ENCODE data around the gene GRM4.
"Not testable (repeated sequence)": the region's sequence is repeated elsewhere in the genome, so short reads cannot be mapped to it uniquely, and the experiment has no call there.

GRM4 gene

DNA sequence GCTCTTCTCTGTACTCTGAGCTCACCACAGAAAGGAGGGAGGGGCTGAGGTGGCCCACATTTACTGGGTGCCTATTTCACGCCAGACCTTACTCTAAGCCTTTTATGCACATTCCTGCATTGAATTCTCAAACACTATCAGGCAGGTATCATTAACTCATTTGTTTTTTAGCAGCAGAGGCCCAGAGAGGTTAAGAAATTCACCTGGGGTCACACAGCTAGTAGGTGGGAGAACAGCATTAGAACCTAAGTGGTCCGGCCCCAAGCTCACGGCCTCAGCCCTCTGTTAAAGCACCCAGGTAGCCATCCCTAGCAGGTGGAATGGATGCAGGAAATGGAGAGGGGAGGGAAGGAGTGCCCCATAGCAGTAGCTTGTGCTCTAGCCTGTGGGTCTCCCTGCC is 84.5 kb downstream of the GRM4 start:
- no peak for DNase-seq

DNA sequence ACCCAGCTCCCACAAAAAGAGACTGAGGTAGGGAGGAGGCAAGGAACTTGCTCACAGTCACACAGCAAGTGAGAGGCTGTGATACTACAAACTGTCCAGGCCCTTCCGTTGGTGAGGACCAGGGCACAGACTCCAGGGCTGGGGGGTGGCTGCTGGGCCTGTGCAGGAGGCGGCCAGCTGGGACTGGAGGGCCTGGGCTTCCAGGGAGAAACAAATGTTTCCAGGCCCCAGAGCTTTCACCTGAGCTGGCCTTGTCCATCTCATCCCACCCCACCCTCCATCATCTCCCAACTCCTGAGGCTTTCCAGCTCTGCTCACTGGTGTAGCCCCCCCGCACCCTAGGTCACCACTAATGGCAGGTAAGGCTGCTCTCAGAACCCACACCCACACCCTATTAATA is 86.0 kb downstream of the GRM4 start:
- no peak for DNase-seq

DNA sequence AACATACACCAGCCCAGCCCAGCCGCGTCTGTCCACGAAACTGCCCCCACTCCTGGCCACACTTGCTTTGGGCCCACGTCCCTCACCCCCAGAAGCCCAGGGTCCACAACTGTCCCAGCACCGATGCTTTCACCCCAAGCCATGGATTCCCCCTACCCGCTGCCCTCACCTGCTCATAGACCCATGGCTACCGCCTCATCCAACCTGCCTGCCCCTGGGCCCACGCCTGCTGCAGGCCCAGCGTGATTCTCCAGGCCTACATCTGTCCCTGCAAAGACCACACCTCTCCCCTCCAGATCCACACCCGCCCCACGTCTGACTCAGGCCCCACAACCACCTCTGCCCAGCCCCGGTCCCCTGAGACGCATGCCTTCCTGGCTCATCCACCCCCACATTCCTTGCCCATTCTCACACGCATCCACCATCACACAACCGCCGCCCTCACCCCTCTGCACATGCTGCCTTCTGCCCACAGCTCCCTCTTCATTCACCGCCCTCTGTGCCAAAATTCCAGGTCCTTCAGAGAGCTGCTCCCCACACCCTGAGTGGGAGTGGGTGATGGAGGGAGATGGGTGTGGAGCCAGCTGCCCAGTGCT is 86.7 kb downstream of the GRM4 start:
- no peak for DNase-seq

DNA sequence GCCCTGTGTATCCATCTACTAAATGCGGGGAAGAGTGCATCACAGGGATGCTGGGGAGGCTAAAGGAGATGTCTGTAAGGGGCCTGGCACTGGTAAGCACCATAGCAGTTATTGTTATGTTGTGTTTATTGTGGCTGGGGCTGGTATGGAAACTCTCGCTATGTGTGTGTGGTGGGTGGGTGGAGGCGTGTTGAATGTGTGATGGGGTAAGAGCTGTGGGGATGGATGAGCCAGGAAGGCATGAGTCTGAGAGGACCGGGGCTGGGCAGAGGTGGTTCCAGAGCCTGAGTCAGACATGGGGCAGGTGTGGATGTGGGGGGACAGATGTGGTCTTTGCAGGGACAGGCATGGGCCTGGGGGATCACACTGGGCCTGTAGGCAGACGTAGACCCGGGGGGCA is 88.1 kb downstream of the GRM4 start:
- DNase-seq, result no peak

DNA sequence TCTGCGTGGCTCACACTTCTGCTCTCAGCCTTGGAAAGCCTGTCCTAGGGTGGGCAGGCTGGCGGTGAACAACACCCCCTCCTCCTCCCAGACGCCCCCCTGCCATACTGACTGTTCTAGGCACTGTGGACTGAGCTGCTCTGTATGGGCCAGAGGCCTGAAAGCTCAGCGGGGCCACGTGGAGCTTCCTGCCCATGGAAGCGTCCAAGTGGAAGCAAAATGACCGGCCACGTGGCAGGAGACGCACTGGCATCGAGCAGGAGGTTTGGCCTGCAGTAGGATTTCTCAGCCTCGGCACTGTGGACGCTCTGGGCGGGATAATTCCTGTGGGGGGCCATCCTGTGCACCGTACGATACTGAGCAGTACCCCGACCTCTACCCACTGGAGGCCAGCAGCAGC is 88.7 kb downstream of the GRM4 start:
- DNase-seq, result no peak

DNA sequence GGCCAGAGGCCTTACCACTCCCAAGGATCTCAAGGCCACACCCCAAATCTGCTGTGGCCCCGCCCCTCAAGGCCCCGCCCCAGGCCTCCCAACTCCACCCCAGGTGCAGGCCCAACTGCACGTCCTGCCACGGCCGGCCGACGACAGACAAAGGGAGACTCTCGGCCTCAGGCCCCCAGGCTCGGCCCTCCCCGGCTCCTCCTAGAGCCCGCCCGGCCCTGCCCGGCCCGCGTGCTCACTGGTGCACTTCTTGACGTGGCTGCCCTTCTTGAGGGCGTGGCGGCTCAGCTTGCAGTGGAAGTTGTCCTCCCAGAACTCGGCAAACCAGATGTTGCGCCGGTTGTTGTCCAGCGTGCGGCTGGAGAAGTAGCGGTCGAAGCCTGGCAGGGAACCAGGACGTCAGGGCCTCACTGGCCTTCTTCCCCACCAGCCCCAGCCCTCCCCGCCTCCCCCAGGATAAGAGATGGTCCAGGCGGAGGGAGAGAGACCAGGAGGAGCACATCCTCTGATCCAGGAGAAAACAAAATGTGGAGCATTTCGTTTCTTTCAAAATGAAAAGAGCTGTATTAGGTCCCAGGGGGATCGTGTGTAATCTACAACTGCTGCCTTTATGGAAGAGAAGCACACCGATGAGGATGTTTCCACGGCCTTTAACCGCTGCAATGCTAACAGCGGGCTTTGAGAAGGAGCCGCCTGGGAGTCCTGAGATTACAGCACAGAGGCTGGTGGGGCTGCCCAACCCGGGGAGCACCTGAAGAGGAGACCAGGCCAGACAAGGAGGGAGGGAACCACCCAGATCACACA is 89.4 kb downstream of the GRM4 start:
- no peak for DNase-seq

DNA sequence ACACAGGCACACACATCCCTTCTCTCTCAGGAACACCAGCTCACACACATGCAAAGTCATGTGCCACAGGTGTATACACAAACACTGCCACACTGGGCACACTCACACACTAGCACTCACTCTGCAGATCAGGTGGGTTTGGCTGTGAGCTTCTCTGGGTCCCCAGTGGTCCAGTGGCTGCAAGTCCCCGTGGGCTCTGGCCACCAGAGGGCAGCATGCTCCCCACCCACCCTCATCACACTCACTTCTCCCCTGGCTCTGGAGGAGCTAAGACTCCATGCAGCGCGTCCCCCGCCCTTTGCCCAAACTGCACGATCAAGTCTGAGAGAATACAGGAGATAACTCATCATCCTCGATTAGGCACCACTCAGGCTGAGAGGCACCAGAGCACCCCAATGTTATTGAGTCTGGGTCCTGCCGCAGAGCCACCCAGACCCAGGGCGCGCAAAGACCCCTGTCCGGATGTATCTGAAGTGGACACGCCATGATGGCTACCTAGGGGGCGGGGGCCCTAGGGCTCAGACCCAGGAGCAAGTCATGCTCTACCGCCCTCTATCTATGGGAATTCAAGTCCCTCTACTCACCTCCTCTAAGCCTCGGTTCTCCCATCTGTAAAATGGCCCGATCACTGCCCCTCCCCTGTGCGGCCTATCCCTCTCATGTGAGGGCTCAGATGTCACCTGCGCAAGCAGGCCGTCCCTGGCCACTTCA is 90.5 kb downstream of the GRM4 start:
- DNase-seq, result peak; percentile 18 to 63 (median 36)

DNA sequence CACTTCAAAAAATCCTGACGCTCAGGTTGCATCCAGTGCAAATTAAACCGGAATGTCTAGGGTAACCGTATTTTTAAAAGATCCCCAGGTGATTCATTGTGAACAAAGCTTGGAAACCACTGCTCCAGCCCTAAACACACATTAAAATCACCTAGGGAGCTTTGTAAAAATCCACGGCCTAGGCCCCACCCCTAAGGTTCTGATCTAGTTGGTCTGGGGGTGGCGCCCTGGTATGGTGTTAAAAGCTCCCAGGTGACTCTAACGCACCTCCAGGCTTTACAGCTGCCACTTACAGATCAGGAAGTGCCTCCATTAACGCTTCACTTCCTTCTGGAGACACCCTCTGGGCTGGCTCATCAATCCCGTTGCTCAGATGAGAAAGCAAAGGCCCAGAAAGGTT is 92.2 kb downstream of the GRM4 start:
- DNase-seq, result no peak

DNA sequence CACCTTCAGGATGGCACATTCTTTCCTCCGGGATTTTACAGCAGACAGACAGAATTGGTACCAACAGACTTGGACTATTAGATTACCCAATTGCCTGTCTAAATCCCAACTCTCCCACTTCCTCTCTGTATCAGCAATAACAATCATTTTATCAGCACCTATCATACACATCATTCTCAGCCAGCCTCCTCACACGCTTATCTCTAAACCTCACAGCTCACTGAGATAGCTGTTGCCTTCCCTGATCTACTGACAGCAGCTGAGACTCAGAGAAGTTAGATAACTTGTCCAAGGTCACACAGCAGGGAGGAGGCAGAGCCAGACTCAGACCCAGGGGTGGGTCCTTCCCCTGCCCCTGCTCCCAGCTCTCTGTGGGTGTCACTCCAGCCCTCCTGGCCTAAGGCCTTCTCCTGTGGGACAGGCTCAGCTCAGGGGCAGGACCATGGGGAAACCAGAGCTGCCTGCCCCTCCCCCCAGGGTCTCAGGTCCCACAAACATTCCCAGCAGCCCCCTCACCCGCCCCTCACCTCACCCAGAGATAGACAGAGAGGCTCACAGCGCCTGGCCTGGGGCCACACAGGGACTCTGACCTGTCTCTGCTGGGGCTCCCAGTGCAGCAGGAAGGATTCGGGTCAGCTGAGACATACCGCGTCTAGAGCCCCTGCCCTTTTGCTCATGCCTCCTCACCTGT is 92.8 kb downstream of the GRM4 start:
- no peak for DNase-seq

DNA sequence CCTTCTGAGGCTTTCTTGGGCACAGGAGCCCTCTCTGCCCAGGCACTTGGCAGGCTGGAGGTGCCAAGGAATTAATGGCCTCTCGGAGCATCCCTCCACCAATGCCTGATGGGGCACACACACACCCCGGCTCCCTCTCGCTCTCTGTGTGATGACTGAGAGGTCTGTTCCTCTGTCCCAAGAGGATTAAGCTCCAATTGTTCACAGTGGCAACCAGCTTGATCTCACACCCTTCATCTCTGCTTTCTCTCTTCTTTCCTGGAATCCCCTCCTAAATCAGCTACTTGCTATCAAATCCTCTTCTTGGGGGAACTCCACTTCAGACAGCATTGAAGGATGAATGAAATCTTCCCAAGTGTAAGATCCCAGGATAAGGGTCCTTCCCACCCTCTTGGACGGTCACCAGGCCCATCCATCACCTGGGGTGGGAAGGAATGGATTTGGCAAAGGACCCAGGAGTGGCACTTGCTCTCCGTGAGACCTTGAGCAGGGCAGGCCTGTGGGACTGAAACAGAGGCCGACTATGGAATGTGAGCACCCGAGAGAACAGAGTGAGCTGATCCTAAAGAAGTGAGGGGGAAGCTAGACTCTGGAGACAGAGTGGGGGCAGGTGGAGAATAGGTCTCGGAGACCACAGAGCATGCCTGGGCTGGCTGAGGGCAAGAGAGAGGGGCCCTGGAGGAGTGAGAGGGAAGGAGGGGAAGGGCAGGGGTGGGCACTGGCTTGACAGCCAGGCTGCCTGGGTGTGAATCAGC is 93.6 kb downstream of the GRM4 start:
- no peak for DNase-seq

DNA sequence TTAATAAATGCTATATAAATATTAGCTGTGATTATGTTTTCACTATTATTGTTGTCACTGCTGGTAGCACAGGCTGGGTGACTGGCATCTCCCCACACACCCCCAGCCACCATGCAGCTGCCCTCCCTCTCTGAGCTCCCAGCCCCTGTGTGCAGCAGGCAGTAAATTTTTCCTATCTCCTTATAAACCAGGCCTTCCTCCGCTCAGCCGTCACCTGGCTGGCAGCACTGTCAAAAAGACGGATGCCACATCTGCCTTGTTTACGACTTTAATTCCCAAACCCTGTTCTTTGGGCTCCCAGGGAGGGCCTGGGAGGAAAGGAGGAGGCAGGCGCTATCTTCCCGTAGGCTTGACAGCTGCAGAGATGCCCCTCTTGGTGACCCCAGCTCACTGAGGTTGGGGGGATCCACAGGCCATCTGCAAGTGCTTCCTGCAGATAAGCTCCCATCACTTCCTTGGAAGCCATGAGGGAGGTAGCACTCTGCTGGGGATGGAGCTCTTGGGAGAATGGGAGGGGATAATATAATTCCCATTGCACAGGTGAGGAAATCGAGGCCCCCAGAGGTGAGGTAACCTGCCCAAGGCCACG is 94.5 kb downstream of the GRM4 start:
- DNase-seq, result no peak

DNA sequence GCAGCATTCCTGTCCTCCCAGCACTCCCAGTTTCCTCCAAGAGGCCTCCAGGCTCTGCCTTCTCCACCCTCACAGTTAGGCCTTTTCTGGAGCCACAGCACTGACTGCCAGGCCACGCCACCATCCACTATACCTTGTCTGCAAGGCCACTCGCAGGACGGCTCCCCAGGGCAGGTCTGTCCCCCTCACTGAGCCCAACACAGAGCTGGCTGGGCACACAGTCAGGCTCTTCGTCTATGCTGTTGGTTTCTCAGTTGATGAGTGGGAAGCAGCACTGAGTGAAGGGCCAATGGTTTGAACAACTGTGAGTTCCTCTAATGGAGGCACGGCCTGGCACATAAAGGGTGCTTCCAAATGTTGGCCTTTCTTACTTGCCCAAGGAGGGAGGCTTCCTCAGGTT is 95.2 kb downstream of the GRM4 start:
- DNase-seq, result no peak

DNA sequence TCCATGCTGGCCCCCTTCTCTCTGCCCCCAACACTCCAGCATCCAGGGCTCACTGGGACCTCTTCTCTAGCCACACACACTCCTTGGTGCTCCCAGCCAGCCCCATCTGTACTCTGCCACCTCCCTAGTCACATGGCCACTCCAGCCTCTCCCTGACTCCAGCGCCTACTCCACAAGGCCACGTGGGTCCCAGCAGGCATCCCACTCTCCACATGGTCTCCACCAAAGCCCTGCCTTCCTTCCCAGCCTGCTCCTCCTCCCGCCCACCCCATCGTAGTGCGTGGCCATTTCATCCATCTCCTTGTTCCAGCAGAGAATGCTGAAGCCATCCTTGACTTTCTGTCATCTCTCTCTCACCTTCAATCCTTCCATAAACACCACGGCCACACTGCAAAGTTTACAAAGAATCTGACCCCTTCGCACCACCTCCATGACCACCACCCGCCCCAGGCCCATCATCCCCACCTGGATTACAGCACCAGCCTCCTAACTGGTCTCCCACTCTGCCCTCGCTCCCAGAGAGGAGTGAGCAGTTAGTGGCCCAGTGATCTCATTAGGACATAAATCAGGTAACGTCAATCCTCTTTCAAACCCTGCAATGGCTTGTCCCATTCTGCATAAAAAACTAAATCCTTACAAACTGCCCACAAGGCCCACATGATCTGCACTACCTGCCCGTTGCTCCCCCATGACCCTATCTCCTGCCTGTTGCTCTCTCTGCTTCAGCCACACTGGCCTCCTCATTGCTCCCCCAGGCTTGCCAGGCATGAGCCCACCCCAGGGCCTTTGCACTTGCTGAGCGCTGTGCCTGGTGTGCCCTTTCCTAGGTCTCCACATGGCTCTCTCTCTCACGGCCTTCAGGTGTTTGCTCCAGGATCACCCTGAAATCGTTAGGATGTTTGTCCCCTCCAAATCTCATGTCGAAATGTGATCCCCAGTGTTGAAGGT is 96.2 kb downstream of the GRM4 start:
- DNase-seq, result no peak

DNA sequence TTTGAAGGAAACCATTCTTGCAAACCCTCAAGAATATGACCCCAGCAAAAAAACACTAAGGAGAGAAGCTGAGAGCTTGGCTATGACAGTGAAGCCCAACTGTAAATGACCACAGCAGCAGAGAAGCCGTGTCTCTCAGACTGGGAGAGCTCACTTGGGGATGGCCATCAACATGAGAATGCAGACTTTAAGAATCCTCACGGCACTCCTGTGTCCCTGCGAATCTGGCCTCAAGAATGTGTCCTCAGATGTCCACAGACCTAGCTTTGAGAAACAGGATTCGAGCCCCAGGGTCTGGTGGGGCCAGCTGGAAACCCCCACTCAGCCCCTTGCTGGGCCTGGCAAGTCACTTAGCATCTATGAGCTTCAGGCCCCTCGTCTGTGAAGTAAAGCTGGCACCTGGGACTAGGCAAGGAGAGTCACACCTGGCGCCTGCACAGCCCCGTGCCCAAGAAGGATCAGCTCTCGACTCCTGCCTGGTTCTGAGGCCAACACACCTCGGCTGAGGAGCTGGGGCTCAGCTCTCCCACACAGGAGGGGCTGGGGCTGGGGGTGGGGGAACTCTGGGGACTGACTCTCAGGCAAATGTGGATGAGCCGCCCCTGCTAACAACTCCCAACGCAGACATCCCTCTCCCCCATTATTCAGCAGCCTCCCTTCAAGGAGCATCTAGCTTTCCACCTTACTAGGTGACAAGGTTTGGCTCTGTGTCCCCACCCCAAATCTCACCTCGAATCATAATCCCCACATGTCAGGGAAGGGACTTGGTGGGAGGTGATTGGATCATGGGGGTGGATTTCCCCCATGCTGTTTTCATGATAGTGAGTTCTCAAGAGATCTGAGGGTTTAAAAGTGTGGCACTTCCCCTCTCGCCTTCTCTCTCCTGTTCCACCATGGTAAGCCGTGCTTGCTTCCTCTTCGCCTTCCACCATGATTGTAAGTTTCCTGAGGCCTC is 97.7 kb downstream of the GRM4 start:
- no peak for DNase-seq

DNA sequence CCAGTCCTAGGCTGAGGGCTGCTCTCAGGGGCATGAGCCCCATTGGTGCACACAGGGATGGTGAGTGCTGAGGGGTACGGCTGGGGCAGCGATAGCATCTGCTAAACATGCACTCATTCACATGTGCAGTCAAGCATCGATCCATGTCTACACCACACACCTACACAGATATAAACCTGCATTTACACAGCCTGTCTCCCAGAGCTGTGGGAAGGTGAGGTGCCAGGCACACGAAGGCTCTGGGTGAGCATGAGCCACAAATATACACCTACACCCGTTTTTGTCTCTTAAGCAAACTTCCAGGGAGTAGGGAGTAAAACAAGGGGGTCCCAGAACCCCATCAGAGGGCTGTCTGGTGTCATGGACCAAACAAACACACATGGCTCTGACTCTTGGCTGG is 99.3 kb downstream of the GRM4 start:
- DNase-seq, result no peak

DNA sequence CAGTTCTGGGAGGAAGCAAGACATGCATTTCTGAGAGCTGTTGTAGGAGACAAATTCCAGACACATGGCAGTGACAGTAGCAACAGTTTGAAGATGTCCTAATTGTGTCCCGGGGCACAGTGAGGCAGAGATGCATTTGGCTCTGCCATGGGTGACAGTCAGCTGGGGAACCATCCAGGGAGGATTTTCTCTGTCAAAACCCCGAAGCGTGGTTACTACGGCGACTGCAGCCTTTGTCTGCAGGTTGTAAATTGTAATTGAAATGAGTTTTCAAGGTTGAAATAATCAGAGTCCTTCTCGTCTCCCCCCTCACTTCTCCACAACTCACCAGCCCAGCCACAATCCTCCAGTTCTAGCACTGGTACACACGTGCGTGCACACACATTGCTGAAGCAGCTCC is 100.1 kb downstream of the GRM4 start:
- DNase-seq, result no peak

DNA sequence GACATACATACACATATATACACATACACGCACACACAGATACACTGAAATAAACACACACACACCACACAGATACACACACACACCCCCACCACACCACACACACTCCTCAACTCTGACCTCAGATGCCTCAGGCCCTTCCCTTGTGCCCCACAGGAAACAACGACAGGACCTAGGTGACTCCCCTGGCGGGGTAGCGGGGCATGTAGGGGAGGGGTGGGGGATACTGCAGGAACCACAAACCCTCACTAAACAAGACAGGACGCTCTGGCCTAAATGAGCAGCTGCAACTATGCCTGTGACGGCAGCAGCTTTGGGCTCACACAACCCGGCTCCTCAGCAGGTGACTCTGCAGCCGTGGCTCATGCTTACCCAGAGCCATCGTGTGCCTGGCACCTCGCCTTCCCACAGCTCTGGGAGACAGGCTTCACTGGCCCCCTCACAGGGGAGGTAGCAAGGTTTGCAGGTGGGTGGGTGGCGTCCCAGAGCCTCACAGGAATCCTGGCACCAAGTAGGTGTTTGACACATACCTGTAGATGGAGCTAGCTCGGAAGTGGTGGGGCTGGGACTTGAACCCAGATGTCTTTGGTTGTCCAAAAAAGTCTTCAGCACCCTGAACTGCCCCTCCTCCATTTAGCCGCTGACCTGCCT is 100.8 kb downstream of the GRM4 start:
- peak in 1 of 6 experiments; percentile 11 for DNase-seq

DNA sequence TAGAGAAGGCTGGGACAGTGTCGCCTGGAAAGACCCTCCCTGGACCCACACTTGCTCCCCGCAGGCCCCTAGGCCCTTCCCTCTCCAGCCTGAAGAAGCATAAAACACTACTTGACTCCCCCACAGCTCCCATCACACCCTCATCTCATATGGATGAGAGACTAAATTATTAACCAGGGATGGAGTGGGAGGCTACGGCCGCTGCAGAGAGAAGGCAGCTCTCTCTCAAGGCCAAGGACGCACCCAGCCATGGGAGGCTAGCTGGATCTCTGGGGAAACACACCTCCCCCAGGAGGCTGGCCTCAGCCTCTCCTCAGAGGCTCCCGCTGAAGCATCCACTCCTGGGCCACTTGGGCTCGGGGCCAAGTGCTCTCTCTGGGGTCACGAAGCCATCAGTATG is 102.5 kb downstream of the GRM4 start:
- no peak for DNase-seq

DNA sequence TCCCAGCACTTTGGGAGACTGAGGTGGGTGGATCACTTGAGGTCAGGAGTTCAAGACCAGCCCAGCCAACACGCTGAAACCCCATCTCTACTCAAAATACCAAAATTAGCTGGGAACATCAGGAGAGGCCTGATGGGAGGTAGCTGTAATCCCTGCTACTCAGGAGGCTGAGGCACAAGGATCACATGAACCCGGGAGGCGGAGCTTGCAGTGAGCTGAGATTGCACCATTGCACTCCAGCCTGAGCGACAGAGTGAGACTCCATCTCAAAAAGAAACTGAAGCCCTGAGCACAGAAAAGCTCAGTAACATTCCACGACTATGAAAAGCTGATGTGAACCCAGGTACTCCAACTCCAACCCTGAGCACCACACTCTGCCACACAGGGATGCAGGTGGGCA is 103.9 kb downstream of the GRM4 start:
- not testable (repeated sequence) for DNase-seq

Measured in stimulated activated naive CD4-positive, alpha-beta T cell (primary cell).